ENCODE results near the gene PAFAH2. TPM values are rescaled to one million over a fixed set of nuclear protein-coding genes. Genes with fewer than 3 reads are reported as not detected.
A peak's percentile ranks its signal among the peaks of the same experiment; 100 is the strongest.

Gene PAFAH2
- total and polyA plus RNA-seq, 2 of the 13 experiments (the other 11 are each of a cell fraction or from before 2014, with no cell fraction given) = 6.9 to 9.4 TPM

DNA sequence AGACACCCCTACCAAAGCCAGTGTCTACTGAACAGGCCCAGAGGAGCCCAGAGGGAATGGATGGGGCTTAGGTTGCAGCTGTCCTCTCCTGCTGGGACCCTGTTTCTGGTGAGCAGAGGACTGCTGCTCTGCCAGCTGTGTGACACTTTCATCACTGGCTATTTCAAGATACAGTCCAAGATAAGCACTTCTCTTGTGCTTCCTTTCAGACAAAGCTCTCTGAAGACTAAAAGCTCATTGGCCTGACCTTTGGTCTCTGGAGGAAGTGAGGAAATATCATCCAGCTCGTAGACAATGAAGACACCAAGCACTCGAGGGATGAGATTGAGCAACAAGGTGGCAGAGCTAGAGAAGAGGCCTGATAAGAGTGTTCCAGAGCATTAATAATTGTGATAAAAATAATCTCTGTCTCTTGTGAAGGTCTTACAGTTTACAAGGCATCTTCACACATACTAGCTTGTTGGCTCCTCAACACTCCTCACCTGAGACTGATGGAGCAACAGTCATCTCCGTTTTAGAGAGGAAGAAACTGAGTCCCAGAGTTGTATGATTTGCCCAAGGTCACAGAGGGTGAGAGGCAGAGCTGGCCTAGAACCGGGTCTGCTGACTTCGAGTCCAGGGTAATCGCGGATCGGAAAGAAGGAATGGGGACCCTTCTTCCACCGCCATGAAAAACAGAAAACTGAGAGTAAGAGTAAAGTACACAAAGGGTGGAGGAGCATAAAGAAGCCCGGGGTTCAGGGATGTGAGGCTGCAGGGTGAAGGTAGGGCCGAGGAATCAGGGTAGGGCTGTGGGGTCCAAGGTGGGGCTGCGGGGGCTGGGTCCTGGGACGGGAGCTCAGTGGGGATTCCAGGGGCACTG lies 666 bp downstream of the PAFAH2 start (continued):
- TF ChIP-seq ZNF101 (CRISPR knock-in tag; IDR thresholded peaks at IDR 0.05; ENCODE audit: borderline replicate concordance, low read depth) (no peak), REXO4 (CRISPR knock-in tag; IDR thresholded peaks at IDR 0.05; ENCODE audit: borderline replicate concordance) (no peak), NFIC (IDR thresholded peaks at IDR 0.05; ENCODE audit: low read length) (0 out of 2 replicates have a peak, but pooled peaks have one; percentile 24), ZNF703 (CRISPR knock-in tag; IDR thresholded peaks at IDR 0.05; ENCODE audit: borderline replicate concordance) (no peak), HOXA9 (CRISPR knock-in tag; IDR thresholded peaks at IDR 0.05; ENCODE audit: borderline replicate concordance) (no peak), RBFOX2 (IDR thresholded peaks at IDR 0.05; ENCODE audit: low read depth, low read length) (no peak), MED13 (CRISPR knock-in tag; IDR thresholded peaks at IDR 0.05) (no peak), CSRNP1 (CRISPR knock-in tag; IDR thresholded peaks at IDR 0.05) (no peak), ZFP90 (CRISPR knock-in tag; IDR thresholded peaks at IDR 0.05; ENCODE audit: borderline replicate concordance) (no peak), AGO2 (optimal IDR thresholded peaks at IDR 0.05; ENCODE audit: low read depth, low read length) (peak; percentile 27), LCORL (IDR thresholded peaks at IDR 0.05) (no peak), LCORL (CRISPR knock-in tag; IDR thresholded peaks at IDR 0.05) (no peak; the same call in 1 of the 2 replicates), ZEB1 (IDR thresholded peaks at IDR 0.05; ENCODE audit: insufficient replicate concordance, low read depth) (no peak), MAFK (conservative IDR thresholded peaks at IDR 0.05 in 1 of 2, IDR thresholded peaks at IDR 0.05 in 1 of 2; ENCODE audit: low read length in 2 of 2) (no peak), ZFP41 (CRISPR knock-in tag; IDR thresholded peaks at IDR 0.05; ENCODE audit: borderline replicate concordance) (no peak), SUZ12 (IDR thresholded peaks at IDR 0.05; ENCODE audit: low read depth, low read length) (no peak), ZNF577 (CRISPR knock-in tag; IDR thresholded peaks at IDR 0.05; ENCODE audit: borderline replicate concordance, low read depth) (no peak), TARDBP (CRISPR knock-in tag; IDR thresholded peaks at IDR 0.05) (peak; percentile 43; the same call in 1 of the 2 replicates), BATF2 (CRISPR knock-in tag; IDR thresholded peaks at IDR 0.05) (no peak), SCMH1 (CRISPR knock-in tag; IDR thresholded peaks at IDR 0.05; ENCODE audit: borderline replicate concordance) (no peak)
- TF ChIP-seq, protein P1, sequence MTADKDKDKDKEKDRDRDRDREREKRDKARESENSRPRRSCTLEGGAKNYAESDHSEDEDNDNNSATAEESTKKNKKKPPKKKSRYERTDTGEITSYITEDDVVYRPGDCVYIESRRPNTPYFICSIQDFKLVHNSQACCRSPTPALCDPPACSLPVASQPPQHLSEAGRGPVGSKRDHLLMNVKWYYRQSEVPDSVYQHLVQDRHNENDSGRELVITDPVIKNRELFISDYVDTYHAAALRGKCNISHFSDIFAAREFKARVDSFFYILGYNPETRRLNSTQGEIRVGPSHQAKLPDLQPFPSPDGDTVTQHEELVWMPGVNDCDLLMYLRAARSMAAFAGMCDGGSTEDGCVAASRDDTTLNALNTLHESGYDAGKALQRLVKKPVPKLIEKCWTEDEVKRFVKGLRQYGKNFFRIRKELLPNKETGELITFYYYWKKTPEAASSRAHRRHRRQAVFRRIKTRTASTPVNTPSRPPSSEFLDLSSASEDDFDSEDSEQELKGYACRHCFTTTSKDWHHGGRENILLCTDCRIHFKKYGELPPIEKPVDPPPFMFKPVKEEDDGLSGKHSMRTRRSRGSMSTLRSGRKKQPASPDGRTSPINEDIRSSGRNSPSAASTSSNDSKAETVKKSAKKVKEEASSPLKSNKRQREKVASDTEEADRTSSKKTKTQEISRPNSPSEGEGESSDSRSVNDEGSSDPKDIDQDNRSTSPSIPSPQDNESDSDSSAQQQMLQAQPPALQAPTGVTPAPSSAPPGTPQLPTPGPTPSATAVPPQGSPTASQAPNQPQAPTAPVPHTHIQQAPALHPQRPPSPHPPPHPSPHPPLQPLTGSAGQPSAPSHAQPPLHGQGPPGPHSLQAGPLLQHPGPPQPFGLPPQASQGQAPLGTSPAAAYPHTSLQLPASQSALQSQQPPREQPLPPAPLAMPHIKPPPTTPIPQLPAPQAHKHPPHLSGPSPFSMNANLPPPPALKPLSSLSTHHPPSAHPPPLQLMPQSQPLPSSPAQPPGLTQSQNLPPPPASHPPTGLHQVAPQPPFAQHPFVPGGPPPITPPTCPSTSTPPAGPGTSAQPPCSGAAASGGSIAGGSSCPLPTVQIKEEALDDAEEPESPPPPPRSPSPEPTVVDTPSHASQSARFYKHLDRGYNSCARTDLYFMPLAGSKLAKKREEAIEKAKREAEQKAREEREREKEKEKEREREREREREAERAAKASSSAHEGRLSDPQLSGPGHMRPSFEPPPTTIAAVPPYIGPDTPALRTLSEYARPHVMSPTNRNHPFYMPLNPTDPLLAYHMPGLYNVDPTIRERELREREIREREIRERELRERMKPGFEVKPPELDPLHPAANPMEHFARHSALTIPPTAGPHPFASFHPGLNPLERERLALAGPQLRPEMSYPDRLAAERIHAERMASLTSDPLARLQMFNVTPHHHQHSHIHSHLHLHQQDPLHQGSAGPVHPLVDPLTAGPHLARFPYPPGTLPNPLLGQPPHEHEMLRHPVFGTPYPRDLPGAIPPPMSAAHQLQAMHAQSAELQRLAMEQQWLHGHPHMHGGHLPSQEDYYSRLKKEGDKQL (CRISPR knock-in tag; IDR thresholded peaks at IDR 0.05; ENCODE audit: low read depth) = no peak
